Islet precursor cell (in vitro differentiated cells): ENCODE data around the gene BORA.
"Not testable (repeated sequence)": the region's sequence is repeated elsewhere in the genome, so short reads cannot be mapped to it uniquely, and the experiment has no call there.

ENCODE experiments used
- DNase-seq: peaks from one replicate; pipeline ENCODE4 v3.0.0-alpha.2; 2018

Gene BORA

GRCh38 chr13:72727417-72728289 lies at the start of gene BORA, which contains the start of gene MZT1:
BORA (plus strand) TSS chr13:72727923; CDS start chr13:72728941, 1,018 bp downstream.
MZT1 (minus strand) TSS chr13:72727629; CDS start chr13:72727602, 27 bp downstream.
- DNase-seq, result peak; percentile 99

- DNase-seq, result no peak
These were observed 49.4 kb upstream of the BORA start for GRCh38 chr13:72678312-72678711.

GRCh38 chr13:72680353-72680752 lies 47.4 kb upstream of the BORA start:
- no peak for DNase-seq

- DNase-seq, result no peak
These were observed 41.0 kb upstream of the BORA start for GRCh38 chr13:72686766-72687165.

DNA sequence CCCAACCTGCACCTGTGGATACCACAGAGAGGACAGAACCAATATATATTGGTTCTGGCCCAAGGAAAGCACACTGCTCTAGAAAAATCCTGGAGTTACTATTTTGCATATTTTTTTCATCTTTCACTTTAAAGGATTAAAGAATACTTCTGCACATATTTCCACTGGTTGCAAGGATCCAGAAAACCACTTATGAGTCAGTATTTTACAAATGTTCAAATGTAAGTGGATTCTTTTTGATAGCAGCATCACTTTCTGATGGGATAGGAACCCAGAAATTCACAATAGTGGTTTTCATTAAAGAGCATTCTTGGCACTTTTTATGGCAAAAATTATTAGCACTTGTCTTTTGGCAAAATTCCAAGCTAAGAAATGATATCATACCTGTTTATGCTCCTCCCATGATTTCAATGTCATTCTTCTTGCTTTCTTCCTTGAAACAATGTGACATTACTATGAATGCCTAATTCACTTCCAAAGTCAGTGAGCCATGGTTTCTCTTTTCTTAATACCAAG lies 38.5 kb upstream of the BORA start:
- DNase-seq, result no peak

- no peak for DNase-seq
These were observed 34.7 kb upstream of the BORA start for GRCh38 chr13:72692884-72693514.

DNA sequence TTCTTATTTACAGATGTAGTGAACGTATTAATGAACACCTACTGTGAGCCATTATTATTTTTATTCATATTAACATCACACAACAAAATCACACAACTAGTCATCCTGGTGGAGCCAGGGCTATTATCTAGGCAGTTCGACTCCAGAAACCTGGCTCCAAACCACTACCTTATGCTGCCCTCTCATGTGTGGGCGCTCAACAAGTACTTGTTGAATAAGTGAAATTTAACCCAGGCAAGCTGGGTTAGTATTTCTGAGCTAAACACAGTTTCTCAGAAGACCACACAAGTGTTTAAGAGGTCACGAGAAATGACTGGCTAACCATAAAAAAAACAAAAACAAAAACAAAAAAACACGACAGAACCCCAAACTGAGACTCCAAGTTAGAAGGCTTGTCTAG lies 33.9 kb upstream of the BORA start:
- no peak for DNase-seq

GRCh38 chr13:72694314-72694713 lies 33.4 kb upstream of the BORA start:
- DNase-seq, result peak; percentile 66

- DNase-seq, result no peak
These were observed 31.1 kb upstream of the BORA start for GRCh38 chr13:72696579-72696978.

GRCh38 chr13:72698164-72698563 lies 29.6 kb upstream of the BORA start:
- no peak for DNase-seq

GRCh38 chr13:72700509-72700908 lies 27.2 kb upstream of the BORA start:
- no peak for DNase-seq

- no peak for DNase-seq
These were observed 10.9 kb upstream of the BORA start for GRCh38 chr13:72716776-72717175.

- not testable (repeated sequence) for DNase-seq
These were observed 1.5 kb upstream of the BORA start for GRCh38 chr13:72726185-72726584.

DNA sequence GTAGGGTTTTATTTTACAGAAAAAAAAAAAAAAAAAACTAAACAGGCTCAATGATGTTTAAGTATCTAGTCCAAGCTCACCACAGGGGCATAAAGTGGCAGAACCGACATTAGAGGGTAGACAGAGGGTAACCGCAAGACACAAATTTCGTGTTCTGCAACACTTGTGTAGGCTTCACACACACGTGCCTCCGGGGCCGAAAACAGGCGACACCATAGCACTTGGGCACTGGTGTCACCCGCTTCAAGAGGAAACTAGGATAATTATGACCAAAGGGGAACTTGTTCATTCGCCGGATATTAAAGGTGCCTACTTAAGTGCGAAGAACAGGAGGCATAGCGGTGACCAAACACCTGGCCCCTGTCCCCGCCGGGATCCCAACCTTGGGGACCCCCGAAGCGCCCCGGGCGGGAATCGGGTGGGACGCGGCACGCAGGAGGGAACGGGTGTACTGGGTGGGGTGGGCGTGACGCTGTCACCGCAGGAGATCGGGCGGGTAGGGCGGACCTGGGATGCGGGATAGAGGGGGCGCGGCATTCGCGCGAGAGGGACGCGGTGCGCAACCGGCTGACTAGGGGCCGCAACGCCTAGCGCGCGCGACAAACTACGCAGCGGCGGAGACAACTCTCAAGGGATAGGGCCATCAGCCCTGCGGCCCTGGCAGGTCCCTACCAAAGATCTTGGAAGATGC lies 852 bp upstream of the BORA start:
- DNase-seq, result peak; percentile 47

DNA sequence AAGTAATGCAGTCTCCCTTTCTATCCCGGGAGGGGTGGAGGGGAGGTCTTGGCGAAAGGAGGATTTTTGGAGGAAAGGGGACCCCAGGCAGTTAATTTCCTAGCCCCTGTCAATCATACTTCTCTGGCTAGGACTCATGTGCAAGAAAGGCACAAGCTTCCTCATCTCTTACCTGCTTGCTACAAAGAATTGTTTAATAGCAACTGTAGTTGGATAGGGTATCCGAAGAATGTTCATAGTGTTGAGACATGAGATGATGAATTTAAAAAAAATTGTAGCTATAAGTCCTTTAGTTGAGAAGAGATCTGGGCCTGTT lies 525 bp downstream of the BORA start:
- DNase-seq, result no peak

DNA sequence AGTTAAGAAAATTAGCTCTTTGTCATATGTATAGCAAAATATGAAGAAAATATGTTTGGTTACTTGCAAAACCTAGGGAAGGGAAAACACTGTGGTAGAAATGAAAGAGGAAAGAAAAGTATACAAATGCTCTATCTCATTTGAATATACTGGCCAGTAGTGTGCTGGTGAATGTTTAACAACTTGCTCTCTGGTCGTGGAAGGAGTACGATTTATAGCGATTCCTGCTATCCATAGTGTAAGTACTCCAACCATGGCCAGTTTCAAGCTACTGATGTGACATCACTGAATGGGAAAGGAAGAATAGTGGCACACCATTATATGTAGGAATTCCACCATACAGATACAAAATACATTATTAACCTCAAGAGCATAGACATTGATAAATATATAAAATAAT lies 9.3 kb downstream of the BORA start:
- no peak for DNase-seq

- DNase-seq, result no peak
These were observed 12.3 kb downstream of the BORA start for GRCh38 chr13:72740015-72740414.

GRCh38 chr13:72745260-72745659 lies 17.5 kb downstream of the BORA start:
- no peak for DNase-seq

- DNase-seq, result no peak
These were observed 23.5 kb downstream of the BORA start for GRCh38 chr13:72751220-72751619.

DNA sequence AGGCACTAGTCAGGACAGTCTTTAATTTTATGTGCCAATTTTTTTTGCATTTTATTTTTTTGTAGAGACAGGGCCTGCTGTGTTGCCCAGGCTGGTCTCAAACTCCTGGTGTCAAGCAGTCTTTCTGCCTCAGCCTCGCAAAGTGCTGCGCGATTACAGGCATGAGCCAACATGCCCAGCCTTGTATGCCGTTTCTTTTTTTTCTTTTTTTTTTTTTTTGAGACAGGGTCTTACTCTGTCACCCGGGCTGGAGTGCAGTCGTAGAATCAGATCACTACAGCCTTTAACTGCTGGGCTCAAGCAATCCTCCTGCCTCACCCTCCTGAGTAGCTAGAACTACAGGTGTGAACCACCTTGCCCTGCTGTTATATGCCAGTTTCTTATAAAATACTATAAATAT lies 26.4 kb downstream of the BORA start:
- no peak for DNase-seq

DNA sequence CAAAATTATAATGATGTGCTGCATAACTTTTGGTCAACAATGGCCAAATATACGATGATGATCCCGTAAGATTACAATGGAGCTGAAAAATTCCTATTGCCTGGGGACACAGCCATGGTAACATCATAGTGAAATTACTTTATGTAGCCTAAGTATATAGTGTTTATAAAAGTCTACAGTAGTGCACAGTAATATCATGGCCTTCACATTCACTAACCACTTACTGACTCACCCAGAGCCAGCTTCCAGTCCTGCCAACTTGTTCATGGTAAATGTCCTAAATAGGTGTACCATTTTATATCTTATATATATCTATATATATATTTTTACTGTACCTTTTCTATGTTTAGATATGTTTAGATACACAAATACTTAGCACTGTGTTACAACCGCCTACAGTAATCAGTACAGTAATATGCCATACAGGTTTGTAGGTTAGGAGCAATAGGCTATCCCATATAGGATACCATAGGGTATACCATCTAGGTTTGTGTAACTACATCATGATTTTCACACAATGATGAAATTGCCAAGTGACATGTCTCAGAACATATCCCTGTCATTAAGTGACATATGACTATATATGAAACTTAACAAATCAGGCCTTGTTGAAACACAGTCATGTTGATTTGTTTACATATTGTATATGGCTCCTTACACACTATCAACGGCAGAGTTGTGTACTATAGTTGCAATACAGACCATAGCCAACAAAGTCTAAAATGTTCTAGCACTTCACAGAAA lies 30.2 kb downstream of the BORA start:
- no peak for DNase-seq

GRCh38 chr13:72760189-72760588 lies 32.5 kb downstream of the BORA start:
- no peak for DNase-seq

DNA sequence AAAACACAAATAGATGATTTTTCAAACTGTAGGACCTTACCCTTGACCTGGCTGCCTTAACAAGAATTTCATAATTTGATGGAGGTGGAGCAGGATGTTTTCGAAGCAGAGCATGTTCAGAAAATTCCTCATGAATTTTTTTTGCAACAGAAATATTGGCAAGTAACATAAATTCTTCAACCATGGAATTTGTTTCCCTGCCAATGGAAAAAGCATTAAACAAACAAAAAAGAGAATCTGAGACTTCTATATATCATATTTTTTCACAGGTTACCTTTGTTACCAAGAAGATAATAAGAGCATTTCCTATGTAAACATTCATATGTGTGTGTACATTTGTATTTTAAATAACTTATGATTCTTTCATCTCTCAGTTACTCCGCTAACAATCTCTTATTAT lies 35.7 kb downstream of the BORA start:
- DNase-seq, result no peak
